ENCODE results near the gene ROS1. TPM values are rescaled to one million over a fixed set of nuclear protein-coding genes. Genes with fewer than 3 reads are reported as not detected.

The ROS1 gene
- total RNA-seq, 1 donor from 2014 or later = under 0.01 TPM

GRCh38 chr6:117354671-117355070 lies 71.1 kb downstream of the ROS1 start:
- no peaks in the 10 kb centered on the region for H3K36me3 ChIP-seq (ENCODE audit: control insufficient read depth in 3 of 3, insufficient read depth in 3 of 3, low read length in 3 of 3)
- no peak overlapping the region for H3K27ac ChIP-seq (ENCODE audit: low read depth, low read length)
- no peaks in the 10 kb centered on the region for H3K4me1 ChIP-seq (ENCODE audit: control insufficient read depth in 3 of 3, insufficient read depth in 3 of 3, low read length in 3 of 3)
- no peak overlapping the region for H3K9ac ChIP-seq (ENCODE audit: low read depth in 1 of 3, low read length in 3 of 3)
- H3K9me3 ChIP-seq (ENCODE audit: control insufficient read depth in 3 of 3, low read length in 3 of 3) = no peaks in the 10 kb centered on the region
- H3K27me3 ChIP-seq (ENCODE audit: control insufficient read depth in 3 of 3, insufficient read depth in 3 of 3, low read length in 3 of 3) = no peaks in the 10 kb centered on the region
- no peak overlapping the region for H3K4me3 ChIP-seq (ENCODE audit: low read length in 3 of 3)

DNA sequence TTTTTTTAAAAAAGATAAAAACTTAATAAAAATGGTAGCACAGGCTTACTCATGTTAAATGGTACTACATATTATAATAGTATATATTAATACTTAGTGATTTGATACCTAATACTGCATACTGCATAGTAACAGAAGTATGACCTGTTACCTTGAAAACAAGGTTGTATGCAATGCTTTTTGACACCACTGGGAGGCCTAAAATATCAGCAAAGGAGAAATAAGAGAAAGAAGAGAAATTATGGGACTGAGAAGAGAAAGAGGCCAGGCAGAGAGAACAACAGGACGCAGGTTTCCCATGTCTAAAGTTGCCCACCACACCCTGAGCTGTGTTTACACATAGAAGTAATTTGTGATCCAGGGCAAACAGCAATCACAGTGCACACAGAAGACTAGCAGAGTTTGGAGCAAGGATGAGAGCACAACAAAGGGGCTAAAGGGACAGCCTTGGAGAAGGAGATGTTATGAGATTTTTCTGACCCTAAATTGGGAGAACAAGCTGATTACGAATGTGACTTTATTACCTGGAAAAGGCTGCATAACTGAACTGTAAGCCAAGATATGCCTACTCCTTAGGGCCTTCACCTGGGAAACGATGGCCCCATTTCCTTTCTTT lies 73.2 kb downstream of the ROS1 start:
- H3K27me3 ChIP-seq (ENCODE audit: control insufficient read depth in 3 of 3, insufficient read depth in 3 of 3, low read length in 3 of 3) = no peaks in the 10 kb centered on the region
- no peaks in the 10 kb centered on the region for H3K36me3 ChIP-seq (ENCODE audit: control insufficient read depth in 3 of 3, insufficient read depth in 3 of 3, low read length in 3 of 3)
- no peaks in the 10 kb centered on the region for H3K4me1 ChIP-seq (ENCODE audit: control insufficient read depth in 3 of 3, insufficient read depth in 3 of 3, low read length in 3 of 3)
- H3K9ac ChIP-seq (ENCODE audit: low read depth in 1 of 3, low read length in 3 of 3) = no peak overlapping the region
- no peak overlapping the region for H3K4me3 ChIP-seq (ENCODE audit: low read length in 3 of 3)
- H3K9me3 ChIP-seq (ENCODE audit: control insufficient read depth in 3 of 3, low read length in 3 of 3) = no peaks in the 10 kb centered on the region
- no peak overlapping the region for H3K27ac ChIP-seq (ENCODE audit: low read depth, low read length)

GRCh38 chr6:117351521-117351920 lies 74.2 kb downstream of the ROS1 start:
- Histone ChIP-seq H3K9ac (ENCODE audit: low read depth in 1 of 3, low read length in 3 of 3) (no peak overlapping the region), H3K27me3 (ENCODE audit: control insufficient read depth in 3 of 3, insufficient read depth in 3 of 3, low read length in 3 of 3) (no peaks in the 10 kb centered on the region), H3K9me3 (ENCODE audit: control insufficient read depth in 3 of 3, low read length in 3 of 3) (no peaks in the 10 kb centered on the region), H3K27ac (ENCODE audit: low read depth, low read length) (no peak overlapping the region), H3K4me3 (ENCODE audit: low read length in 3 of 3) (no peak overlapping the region), H3K4me1 (ENCODE audit: control insufficient read depth in 3 of 3, insufficient read depth in 3 of 3, low read length in 3 of 3) (no peaks in the 10 kb centered on the region), H3K36me3 (ENCODE audit: control insufficient read depth in 3 of 3, insufficient read depth in 3 of 3, low read length in 3 of 3) (no peaks in the 10 kb centered on the region)

DNA sequence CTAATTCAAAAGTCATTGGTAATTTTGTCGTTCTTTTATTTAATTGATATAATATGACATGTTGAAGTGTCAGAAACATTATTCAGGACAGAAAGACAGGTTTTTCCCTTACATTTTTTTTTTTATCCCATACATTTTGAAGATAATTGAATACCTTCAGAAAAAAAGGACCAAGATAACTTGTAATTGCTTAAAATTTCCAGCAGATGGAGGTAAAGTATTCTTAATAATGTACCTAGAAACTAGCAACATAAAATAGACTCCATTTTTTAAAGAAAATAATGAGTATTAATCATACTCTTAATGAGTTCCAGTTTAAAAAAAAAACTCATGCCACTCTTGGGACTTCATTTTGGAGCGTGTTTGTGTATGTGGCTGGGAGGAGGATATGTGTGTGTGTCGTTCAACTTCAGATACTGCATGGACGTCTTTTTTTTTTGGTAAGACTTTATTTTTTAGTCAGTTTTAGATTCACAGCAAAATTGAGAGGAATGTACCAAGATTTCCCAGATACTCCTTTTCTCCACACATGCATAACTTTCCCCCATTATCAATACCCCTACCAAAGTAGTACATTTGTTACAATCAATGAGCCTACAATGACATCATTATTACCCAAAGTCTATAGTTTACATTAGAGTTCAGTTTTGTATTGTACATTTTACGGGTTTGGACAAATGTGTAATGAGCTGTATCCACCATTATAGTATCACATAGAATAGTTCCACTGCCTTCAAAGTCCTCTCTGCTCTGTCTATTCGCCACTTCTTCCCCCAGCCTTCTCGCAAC lies 79.4 kb downstream of the ROS1 start:
- peak overlapping the region in 1 of 3 donors; percentile 25 for H3K4me3 ChIP-seq (ENCODE audit: low read length in 3 of 3)
- no peaks in the 10 kb centered on the region for H3K4me1 ChIP-seq (ENCODE audit: control insufficient read depth in 3 of 3, insufficient read depth in 3 of 3, low read length in 3 of 3)
- peak overlapping the region; percentile 4 to 38 (median 12) for H3K9ac ChIP-seq (ENCODE audit: low read depth in 1 of 3, low read length in 3 of 3)
- H3K27ac ChIP-seq (ENCODE audit: low read depth, low read length) = no peak overlapping the region
- H3K36me3 ChIP-seq (ENCODE audit: control insufficient read depth in 3 of 3, insufficient read depth in 3 of 3, low read length in 3 of 3) = no peaks in the 10 kb centered on the region
- no peaks in the 10 kb centered on the region for H3K9me3 ChIP-seq (ENCODE audit: control insufficient read depth in 3 of 3, low read length in 3 of 3)
- no peaks in the 10 kb centered on the region for H3K27me3 ChIP-seq (ENCODE audit: control insufficient read depth in 3 of 3, insufficient read depth in 3 of 3, low read length in 3 of 3)

- Histone ChIP-seq H3K9ac (ENCODE audit: low read depth in 1 of 3, low read length in 3 of 3) (no peak overlapping the region), H3K36me3 (ENCODE audit: control insufficient read depth in 3 of 3, insufficient read depth in 3 of 3, low read length in 3 of 3) (no peaks in the 10 kb centered on the region), H3K9me3 (ENCODE audit: control insufficient read depth in 3 of 3, low read length in 3 of 3) (no peaks in the 10 kb centered on the region), H3K4me1 (ENCODE audit: control insufficient read depth in 3 of 3, insufficient read depth in 3 of 3, low read length in 3 of 3) (no peaks in the 10 kb centered on the region), H3K27ac (ENCODE audit: low read depth, low read length) (no peak overlapping the region), H3K27me3 (ENCODE audit: control insufficient read depth in 3 of 3, insufficient read depth in 3 of 3, low read length in 3 of 3) (no peaks in the 10 kb centered on the region), H3K4me3 (ENCODE audit: low read length in 3 of 3) (no peak overlapping the region)
These were observed 80.5 kb downstream of the ROS1 start for GRCh38 chr6:117345292-117345610.

- Histone ChIP-seq H3K27ac (ENCODE audit: low read depth, low read length) (no peak overlapping the region), H3K36me3 (ENCODE audit: control insufficient read depth in 3 of 3, insufficient read depth in 3 of 3, low read length in 3 of 3) (no peaks in the 10 kb centered on the region)
These were observed 81.1 kb downstream of the ROS1 start for GRCh38 chr6:117344444-117345291.

DNA sequence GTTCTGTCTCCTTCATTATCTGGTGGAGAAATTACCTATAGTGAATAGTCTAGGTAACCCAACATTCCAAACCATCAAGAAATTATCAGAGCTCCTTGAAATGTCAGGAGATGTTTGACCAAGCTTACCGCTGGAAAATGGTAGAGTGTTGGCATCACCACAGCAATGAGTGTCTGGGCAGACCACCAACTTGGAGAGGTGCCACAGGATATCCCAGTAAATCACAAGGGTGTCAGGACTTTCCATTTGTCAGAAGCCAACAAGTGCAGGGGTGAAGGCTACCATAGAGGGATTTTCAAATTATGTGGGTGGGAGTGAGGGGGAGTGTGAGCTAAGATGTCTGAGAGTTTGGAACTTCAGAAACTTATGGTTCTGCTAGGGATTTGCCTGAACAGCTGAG lies 87.2 kb downstream of the ROS1 start:
- H3K9ac ChIP-seq (ENCODE audit: low read depth in 1 of 3, low read length in 3 of 3) = no peak overlapping the region
- H3K27ac ChIP-seq (ENCODE audit: low read depth, low read length) = no peak overlapping the region
- no peaks in the 10 kb centered on the region for H3K27me3 ChIP-seq (ENCODE audit: control insufficient read depth in 3 of 3, insufficient read depth in 3 of 3, low read length in 3 of 3)
- H3K9me3 ChIP-seq (ENCODE audit: control insufficient read depth in 3 of 3, low read length in 3 of 3) = no peaks in the 10 kb centered on the region
- peaks cover 0 to 5% (median 0%) of the 10 kb centered on the region in 3 donors for H3K4me1 ChIP-seq (ENCODE audit: control insufficient read depth in 3 of 3, insufficient read depth in 3 of 3, low read length in 3 of 3)
- no peaks in the 10 kb centered on the region for H3K36me3 ChIP-seq (ENCODE audit: control insufficient read depth in 3 of 3, insufficient read depth in 3 of 3, low read length in 3 of 3)
- H3K4me3 ChIP-seq (ENCODE audit: low read length in 3 of 3) = no peak overlapping the region

More at GRCh38 chr6:117344444-117345291, 81.1 kb downstream of the ROS1 start:
- no peak overlapping the region for H3K9ac ChIP-seq (ENCODE audit: low read depth in 1 of 3, low read length in 3 of 3)
- H3K9me3 ChIP-seq (ENCODE audit: control insufficient read depth in 3 of 3, low read length in 3 of 3) = no peaks in the 10 kb centered on the region
- H3K4me1 ChIP-seq (ENCODE audit: control insufficient read depth in 3 of 3, insufficient read depth in 3 of 3, low read length in 3 of 3) = no peaks in the 10 kb centered on the region
- H3K27me3 ChIP-seq (ENCODE audit: control insufficient read depth in 3 of 3, insufficient read depth in 3 of 3, low read length in 3 of 3) = no peaks in the 10 kb centered on the region
- H3K4me3 ChIP-seq (ENCODE audit: low read length in 3 of 3) = no peak overlapping the region

DNA sequence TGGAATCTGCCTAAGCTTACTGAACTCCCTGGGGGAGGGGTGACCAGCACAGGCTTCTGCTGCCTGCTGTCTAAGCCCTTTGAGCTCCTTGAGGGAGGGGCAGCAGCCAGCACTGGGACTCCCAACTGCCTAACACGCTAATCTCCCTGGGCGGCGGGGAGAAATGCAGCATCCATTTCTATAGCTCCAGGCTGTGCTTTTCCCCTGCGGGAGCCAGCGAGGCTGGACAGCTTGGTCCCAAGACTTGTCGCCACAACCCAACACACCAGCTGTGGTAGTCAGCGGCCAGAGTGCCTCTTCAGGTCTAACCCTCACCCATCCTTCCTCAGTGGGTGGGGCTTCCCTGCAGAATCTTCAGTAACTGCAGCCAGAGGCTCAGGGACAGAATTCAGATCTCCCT lies 95.8 kb downstream of the ROS1 start:
- Histone ChIP-seq H3K4me1 (ENCODE audit: control insufficient read depth in 3 of 3, insufficient read depth in 3 of 3, low read length in 3 of 3) (peaks cover 3 to 12% (median 7%) of the 10 kb centered on the region in 3 donors), H3K9me3 (ENCODE audit: control insufficient read depth in 3 of 3, low read length in 3 of 3) (no peaks in the 10 kb centered on the region), H3K4me3 (ENCODE audit: low read length in 3 of 3) (no peak overlapping the region), H3K27me3 (ENCODE audit: control insufficient read depth in 3 of 3, insufficient read depth in 3 of 3, low read length in 3 of 3) (no peaks in the 10 kb centered on the region), H3K36me3 (ENCODE audit: control insufficient read depth in 3 of 3, insufficient read depth in 3 of 3, low read length in 3 of 3) (no peaks in the 10 kb centered on the region), H3K9ac (ENCODE audit: low read depth in 1 of 3, low read length in 3 of 3) (no peak overlapping the region), H3K27ac (ENCODE audit: low read depth, low read length) (no peak overlapping the region)

DNA sequence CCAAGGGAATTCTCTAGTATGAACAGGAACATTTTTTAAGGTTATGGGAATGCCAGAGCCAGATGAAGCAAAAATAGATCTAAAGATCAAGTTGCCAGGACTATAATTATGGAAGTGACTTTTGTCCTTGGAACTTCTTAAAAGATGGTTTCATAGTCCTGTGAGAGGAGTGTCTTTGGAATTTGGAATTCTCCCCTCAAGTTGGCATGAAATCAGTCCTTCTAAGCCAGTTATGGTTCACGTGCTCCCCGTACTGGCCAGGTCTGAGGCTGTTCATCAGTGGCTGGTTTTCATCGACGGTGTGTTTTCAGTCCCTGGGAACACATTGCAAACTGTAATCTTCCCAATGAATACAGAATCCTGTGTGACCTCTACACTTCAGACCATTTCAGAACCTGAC lies 97.2 kb downstream of the ROS1 start:
- H3K9me3 ChIP-seq (ENCODE audit: control insufficient read depth in 3 of 3, low read length in 3 of 3) = no peaks in the 10 kb centered on the region
- no peak overlapping the region for H3K9ac ChIP-seq (ENCODE audit: low read depth in 1 of 3, low read length in 3 of 3)
- H3K36me3 ChIP-seq (ENCODE audit: control insufficient read depth in 3 of 3, insufficient read depth in 3 of 3, low read length in 3 of 3) = no peaks in the 10 kb centered on the region
- H3K27ac ChIP-seq (ENCODE audit: low read depth, low read length) = peak overlapping the region; percentile 4
- H3K4me3 ChIP-seq (ENCODE audit: low read length in 3 of 3) = peak overlapping the region in 1 of 3 donors; percentile 6
- H3K4me1 ChIP-seq (ENCODE audit: control insufficient read depth in 3 of 3, insufficient read depth in 3 of 3, low read length in 3 of 3) = peaks cover 4 to 15% (median 7%) of the 10 kb centered on the region in 3 donors
- H3K27me3 ChIP-seq (ENCODE audit: control insufficient read depth in 3 of 3, insufficient read depth in 3 of 3, low read length in 3 of 3) = no peaks in the 10 kb centered on the region

DNA sequence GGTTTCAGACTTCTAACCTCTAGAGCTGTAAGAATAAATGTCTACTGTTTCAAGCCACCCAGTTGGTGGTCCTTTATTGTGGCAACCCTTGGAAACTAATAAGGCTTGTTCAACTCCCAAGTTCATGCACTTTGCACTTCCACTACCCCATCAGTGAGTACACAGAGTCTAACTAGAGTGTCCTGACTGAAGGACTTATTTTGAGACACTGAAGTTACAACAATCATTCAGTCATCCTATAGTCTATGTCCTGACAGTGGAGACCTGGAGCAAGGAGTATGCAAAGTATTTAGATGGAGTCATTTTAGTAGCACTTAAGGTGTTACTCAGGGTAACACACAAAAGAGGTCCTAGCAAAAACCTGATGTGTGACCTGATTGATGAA lies 97.7 kb downstream of the ROS1 start:
- no peaks in the 10 kb centered on the region for H3K27me3 ChIP-seq (ENCODE audit: control insufficient read depth in 3 of 3, insufficient read depth in 3 of 3, low read length in 3 of 3)
- H3K36me3 ChIP-seq (ENCODE audit: control insufficient read depth in 3 of 3, insufficient read depth in 3 of 3, low read length in 3 of 3) = no peaks in the 10 kb centered on the region
- H3K9ac ChIP-seq (ENCODE audit: low read depth in 1 of 3, low read length in 3 of 3) = no peak overlapping the region
- no peak overlapping the region for H3K4me3 ChIP-seq (ENCODE audit: low read length in 3 of 3)
- H3K9me3 ChIP-seq (ENCODE audit: control insufficient read depth in 3 of 3, low read length in 3 of 3) = no peaks in the 10 kb centered on the region
- H3K27ac ChIP-seq (ENCODE audit: low read depth, low read length) = peak overlapping the region; percentile 4
- peaks cover 7 to 19% (median 8%) of the 10 kb centered on the region in 3 donors for H3K4me1 ChIP-seq (ENCODE audit: control insufficient read depth in 3 of 3, insufficient read depth in 3 of 3, low read length in 3 of 3)

Data from skeletal muscle tissue (tissue), 4 donors.